Suprapubic skin (tissue), 3 donors: ENCODE results near the gene TRPV6.

ENCODE experiments used
- EP300 ChIP-seq: sonication (generic); formaldehyde crosslinking; IDR thresholded peaks from one replicate; pipeline ENCODE4 v1.6.1; 2017; ENCODE audit warnings: antibody characterized with exemption
- POLR2A ChIP-seq, 2 donors: fragments of 450-650 bp; IDR thresholded peaks; one replicate each; pipeline ENCODE4 v1.6.1; 2017; ENCODE audit warnings: antibody characterized with exemption in 2 of 2, mild to moderate bottlenecking in 2 of 2, moderate library complexity in 2 of 2
- TF ChIP-seq, protein P1 (sequence below), 2 donors: fragments of 200-600 bp in 1 of 2; fragments of 450-650 bp in 1 of 2; sonication (generic) in 1 of 2; IDR thresholded peaks; one replicate each; pipeline ENCODE4 v1.5.1; 2016 to 2019; ENCODE audit warnings: antibody characterized with exemption in 2 of 2, mild to moderate bottlenecking in 1 of 2, moderate library complexity in 1 of 2

DNA sequence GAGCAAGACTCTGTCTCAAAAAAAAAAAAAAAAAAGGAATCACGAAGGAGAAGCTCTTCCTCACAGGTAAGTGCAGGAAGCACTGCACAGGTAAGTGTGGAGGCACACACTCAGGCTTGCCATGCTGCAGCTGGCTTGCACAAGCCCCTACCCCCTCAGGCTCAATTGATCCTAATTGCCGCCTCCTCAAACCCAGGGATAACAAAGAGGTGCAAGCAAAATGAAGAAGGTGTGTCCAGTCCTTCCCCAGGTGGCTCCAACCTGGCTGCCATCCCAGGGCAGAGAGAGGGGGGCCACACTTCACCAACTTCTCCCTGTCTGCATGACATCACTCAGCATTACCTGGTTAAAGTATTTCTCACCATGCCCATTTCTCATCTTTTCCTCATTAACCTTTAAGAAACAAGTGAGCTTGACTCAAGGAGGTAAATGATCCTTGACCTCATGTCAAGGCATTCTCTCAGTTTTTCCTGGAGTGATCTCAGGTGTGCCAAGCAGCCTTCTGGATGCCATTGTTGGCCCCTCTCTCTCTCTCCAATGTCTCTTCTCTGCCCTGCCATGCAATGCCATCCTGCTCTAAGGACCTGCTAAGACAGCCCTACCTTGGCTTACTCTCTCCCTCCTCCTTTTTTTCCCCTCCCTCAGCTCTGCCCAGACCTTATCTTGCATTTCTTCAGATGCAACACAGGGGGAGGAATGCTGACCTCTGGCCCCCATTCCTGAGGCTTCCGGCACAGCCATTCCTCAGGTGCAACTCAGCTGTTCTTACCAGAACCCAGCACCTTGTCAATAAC, 13.0 kb upstream of the TRPV6 start:
- no peak for TF ChIP-seq POLR2A (IDR thresholded peaks at IDR 0.05)
- TF ChIP-seq, protein P1, sequence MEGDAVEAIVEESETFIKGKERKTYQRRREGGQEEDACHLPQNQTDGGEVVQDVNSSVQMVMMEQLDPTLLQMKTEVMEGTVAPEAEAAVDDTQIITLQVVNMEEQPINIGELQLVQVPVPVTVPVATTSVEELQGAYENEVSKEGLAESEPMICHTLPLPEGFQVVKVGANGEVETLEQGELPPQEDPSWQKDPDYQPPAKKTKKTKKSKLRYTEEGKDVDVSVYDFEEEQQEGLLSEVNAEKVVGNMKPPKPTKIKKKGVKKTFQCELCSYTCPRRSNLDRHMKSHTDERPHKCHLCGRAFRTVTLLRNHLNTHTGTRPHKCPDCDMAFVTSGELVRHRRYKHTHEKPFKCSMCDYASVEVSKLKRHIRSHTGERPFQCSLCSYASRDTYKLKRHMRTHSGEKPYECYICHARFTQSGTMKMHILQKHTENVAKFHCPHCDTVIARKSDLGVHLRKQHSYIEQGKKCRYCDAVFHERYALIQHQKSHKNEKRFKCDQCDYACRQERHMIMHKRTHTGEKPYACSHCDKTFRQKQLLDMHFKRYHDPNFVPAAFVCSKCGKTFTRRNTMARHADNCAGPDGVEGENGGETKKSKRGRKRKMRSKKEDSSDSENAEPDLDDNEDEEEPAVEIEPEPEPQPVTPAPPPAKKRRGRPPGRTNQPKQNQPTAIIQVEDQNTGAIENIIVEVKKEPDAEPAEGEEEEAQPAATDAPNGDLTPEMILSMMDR (IDR thresholded peaks at IDR 0.05): no peak
- no peak for TF ChIP-seq EP300
